A172 (cell line): ENCODE results near the gene MAEA. TPM values are rescaled to one million over a fixed set of nuclear protein-coding genes. Genes with fewer than 3 reads are reported as not detected.
"Not testable (repeated sequence)": the region's sequence is repeated elsewhere in the genome, so short reads cannot be mapped to it uniquely, and the experiment has no call there.

ENCODE experiments used
- DNase-seq: peaks from one replicate; pipeline ENCODE4 v3.0.0-alpha.2; 2015; ENCODE audit warnings: low spot score
- total RNA-seq: library from RNA; depleted of rRNA; stranded (reverse); fragments of >200 nt; shearing (Covaris generic); gene quantifications from 2 replicates; pipeline ENCODE4 v1.2.3, GENCODE V29; 2014

The MAEA gene
- total RNA-seq, 1 experiment from 2014 or later = 100 TPM

DNA sequence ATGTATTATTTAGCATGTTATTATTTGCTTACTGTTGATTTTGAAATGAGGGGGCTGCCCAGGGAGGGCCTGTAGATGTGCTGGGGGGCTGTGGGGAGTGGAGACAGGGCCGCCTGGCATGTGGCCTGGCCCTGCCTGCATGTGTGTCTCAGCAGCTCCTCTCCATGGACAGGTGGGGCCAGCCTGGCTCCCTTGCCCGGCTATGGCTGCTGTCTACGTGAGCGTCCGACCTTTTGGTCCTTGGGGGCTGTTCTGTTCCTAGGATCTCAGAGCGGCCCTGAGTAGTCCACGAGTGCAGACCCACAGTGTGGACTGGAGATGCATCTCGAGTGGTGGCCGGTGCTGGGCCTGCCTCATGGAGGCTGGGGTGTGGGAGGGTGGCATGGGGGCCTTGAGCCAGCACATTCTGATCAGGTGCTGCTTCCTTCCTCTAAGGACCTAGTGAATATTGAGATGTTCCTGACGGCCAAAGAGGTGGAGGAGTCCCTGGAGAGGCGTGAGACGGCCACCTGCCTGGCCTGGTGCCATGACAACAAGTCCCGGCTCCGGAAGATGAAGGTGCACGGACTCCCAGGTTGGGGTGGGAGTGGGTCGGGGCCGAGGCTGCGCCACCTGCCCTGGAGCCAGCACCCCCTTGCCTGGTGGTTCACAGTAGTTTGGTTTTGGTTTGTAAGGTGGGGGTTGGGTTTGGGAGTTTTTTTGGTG is 32.4 kb downstream of the MAEA start:
- no peak for DNase-seq

DNA sequence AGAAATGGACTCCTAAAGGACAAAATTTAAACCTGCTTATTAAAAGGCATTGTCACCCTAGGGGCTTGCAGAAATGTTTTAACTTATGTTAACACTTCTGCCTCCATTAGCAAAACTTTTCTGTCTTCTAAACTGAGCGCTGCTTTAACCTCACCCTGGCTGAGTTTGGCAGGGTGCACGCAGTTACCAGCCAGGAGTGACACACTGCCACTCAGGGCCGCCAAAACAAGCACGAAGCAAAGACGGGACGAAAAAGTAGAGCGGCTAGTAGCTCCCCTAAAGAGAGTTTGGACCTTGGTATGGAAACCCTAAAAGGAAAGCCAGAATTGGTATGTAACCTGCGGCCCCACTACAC is 33.6 kb downstream of the MAEA start:
- DNase-seq = no peak

DNA sequence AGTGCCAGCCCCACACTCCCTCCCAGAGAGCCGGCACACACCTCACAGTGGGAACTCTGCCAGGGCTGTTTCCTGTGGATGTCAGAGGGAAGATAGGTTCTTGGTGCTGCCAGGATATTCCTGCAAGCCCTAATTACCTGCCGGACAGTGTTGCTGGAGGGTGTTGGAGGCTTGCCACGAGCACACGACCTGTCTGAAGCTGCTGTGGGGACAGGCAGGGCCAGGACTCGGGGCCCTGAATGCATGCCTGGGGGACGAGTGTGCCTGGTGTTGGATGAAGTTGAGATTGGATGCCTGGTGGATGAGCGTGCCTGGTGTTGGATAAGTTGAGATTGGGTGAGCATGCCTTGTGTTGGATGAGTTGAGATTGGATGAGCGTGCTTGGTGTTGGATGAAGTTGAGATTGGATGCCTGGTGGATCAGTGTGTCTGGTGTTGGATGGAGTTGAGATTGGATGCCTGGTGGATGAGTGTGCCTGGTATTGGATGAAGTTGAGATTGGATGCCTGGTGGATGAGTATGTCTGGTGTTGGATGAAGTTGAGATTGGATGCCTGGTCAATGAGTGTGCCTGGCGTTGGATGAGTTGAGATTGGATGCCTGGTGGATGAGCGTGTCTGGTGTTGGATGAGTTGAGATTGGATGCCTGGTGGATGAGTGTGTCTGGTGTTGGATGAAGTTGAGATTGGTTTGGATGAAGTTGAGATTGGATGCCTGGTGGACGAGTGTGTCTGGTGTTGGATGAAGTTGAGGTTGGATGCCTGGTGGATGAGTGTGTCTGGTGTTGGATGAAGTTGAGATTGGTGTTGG is 34.1 kb downstream of the MAEA start:
- peak; percentile 87 for DNase-seq

DNA sequence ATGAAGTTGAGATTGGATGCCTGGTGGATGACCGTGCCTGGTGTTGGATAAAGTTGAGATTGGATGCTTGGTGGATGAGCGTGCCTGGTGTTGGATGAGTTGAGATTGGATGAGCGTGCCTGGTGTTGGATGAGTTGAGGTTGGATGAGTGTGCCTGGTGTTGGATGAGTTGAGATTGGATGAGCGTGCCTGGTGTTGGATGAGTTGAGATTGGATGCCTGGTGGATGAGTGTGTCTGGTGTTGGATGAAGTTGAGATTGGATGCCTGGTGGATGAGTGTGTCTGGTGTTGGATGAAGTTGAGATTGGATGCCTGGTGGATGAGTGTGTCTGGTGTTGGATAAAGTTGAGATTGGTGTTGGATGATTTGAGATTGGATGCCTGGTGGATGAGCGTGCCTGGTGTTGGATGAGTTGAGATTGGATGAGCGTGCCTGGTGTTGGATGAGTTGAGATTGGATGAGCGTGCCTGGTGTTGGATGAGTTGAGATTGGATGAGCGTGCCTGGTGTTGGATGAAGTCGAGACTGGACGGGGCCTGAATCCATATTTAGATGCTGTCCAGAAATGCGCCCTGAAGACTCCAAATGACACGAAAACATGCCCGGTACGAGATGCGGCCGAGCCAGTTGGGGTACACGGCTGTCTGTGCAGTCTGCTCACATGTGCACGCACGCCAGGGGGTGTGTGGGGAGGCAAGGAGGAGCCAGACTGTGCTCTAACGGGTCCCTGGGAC is 34.9 kb downstream of the MAEA start:
- DNase-seq = not testable (repeated sequence)

DNA sequence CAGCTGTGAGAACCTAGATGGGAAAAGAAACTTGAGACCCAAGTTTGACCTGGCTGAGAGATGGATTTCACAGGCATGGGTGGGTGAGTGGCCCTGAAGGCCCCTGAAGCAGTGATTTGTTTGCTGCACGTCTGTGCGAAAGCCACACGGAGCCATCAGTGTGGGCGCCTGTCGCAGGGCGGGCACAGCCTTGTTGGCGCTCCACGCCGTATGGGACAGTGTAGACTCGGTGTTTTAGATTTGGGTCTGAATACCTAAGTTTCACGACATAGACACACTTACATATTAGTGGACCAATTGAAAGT is 35.4 kb downstream of the MAEA start:
- no peak for DNase-seq

DNA sequence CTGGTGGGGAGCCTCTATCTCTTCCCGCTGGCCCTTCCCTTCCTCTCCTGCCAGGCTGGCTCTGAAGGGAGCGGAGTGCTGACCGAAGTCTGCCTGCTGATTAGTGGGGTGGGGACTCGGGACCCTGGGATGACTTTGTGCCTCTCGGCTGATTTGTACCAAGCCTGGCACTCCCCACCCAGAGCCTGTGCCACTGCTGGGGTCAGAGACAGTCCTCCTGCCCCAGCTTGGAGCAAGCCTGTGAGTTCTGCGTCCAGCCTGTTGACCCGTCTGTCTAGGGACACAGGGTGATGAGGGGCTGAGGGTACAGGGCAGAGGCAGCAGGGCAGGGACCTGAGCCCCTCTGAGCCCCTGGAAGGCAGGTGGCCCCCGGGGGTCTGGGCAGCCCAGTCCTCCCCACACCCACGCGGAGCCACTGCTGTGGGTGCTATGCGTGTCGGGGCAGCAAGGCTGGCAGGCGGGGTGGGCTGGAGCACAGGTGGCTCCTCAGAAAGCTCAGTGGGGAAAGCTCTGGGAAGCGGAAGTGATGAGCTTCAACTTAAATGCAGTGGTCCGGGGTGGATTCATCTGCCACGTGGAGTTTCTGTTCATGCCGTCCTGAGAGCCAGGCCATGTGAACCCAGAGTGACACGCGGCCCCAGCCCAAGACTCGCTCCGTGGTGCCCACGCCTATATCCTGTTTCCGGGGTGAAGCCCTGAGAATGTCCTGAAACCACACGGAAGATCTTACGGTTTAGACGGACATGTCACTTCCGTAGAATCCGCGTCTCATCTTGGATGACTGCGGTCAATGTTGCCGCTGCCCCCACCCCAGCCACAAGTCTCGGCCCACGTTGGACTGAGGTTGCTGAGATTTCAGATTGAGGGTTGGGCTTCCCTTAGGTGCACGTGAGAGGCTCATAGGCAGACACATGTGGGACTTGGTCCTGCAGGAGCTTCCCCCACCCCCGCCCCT is 36.3 kb downstream of the MAEA start:
- DNase-seq = no peak

DNA sequence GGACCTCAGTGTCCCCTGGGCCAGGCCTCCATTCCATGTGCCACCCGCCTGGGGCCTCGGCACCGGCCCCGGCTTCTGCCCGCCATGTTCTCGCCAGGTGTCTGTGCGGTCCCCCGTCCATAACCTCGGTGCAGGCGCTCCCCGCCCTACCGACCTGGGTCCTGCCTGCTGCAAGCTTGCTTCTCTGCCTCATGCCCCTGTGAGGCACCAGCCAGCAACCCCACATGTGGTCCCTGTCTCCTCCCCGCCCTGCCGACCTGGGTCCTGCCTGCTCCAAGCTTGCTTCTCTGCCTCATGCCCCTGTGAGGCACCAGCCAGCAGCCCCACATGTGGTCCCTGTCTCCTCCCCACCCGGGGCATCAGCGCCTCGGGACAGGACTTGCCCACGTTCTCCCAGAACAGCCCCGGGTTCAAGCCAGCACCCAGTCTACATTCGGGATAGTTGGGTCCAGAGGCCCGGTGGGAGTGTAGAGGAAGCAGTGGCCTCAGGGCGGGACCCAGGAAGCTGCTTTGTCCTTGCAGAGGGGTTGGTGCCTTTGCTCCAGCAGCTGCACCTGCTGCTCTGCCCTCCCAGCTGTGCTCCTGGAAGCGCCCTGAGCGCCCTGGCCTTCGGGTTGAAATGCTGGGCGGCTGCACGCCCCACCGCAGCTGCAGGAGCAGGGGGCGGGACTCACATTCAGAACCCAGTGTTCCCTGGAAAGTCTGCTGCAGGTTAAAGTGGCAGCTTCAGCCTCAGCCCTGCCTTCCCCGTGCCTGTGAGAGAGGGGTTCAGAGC is 37.2 kb downstream of the MAEA start:
- DNase-seq = no peak

DNA sequence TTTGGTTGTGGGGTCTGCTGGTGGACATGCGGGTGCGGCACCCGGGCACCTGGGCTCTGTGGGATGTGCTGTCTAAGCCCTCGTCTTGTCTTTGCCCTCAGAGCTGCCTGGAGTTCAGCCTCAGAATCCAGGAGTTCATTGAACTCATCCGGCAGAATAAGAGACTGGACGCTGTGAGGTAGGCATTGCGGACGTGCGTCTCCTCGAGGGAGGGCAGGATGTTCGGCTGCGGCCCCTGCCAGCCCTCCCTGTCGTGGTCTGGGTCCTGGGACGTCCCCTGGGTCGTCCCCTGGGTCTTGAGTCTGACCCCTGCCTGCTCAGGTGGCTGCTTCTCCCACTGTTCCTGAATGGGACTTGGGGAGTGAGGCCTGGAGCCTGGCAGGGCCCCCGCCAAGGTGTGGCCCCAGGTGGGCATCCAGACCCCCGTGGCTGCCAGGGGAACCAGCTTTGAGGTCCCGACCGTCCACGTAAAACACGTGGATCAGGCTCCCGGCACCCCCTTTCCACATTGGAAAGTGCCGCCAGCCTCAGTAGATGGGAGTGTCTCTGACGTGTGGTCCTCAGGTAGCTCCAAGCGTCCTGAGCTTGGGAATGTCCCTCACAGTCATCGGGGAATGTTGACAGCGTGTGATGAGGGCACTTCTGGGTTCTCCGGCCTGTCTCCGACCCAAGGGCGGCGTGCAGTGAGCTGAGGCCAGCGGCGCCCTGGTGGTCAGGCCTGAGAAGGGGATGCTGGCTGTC is 38.0 kb downstream of the MAEA start:
- DNase-seq = no peak

DNA sequence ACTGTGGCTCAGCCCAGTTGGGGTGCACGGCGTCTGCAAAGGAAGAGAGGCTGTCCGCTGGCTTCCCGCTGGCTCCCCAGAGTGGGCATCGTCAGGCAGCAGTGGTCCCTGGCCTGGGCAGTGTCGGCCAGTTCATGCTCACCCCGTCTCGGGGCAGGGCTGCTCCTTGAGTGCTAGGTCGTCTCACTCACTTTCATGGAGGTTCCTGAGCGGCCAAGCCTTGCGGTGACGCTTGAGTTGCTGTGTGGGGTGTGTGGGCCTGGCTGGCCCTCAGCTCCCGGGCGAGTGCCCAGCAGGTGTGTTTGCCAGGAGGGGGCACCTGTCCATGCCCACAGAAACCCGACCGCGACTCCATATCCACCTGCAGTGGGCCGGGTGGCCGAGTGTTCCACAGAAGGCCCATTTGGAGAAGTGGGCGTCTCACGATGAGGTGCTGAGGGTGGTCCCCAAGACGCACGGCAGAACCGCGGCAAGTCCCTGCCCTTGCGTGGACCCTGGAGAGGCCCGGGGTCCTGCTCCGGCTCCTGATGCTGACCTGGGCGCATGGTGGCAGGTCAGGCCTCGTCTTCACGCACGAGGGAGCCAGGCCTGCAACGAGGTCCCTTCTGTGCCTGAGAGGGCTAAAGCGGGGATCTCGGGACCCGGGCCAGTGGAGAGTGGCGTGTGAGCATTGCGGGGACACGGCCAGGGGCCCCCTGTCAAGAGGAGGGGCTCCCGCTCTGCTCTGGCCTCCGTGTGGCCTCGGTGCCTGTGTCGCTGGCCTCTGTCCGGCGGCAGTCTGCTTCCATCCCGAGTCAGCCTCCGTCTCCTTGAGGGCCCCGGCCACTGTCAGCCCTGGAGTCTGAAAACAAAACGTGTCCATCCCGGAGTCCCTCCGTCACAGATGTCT is 38.8 kb downstream of the MAEA start:
- DNase-seq = no peak

DNA sequence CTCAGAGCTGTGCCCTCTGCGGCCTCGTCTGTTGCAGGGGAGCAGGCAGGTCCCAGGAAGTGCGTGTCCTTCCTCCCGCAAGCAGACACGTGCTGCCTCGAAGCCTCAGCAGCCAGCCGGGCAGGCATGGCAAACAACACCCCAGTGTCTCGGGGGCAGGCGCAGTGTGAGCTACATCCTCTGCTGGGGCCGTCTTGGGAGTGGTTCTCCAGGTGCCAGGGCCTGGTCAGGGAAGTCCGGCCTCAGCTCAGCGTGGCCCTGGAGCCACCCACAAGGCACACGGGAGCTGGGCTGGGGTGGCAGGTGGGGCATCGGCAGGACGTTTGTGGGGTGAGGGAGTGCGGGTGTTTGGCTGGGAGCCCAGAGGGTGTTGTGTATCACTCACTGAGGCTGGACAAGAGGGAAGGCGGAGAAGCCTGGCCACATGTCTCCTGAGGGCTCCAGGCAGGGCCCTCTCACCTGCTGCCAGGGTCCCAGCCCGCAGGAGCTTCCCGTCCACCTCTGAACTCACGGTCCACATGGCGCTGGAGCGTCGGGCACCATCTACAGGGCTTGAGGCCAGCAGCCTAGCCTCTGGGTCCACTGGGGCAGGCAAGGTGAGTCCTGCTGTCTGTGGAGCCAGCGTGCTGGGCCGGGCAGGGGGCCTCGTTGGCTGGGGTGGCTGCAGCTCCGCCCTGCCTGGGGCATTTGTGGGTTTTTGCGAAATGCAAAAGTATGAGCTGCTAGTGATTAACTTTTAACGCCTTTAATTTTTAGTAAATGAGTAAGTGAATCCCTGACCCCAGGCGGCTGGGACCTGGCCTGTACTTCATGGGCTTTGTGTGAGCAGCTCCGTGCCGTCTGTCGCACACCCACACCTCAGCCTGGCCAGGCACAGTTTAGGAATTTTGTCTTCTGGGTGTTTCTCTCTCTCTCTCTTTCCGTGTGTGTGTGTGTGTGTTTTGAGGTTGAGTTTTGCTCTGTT is 40.0 kb downstream of the MAEA start:
- peak; percentile 69 for DNase-seq

DNA sequence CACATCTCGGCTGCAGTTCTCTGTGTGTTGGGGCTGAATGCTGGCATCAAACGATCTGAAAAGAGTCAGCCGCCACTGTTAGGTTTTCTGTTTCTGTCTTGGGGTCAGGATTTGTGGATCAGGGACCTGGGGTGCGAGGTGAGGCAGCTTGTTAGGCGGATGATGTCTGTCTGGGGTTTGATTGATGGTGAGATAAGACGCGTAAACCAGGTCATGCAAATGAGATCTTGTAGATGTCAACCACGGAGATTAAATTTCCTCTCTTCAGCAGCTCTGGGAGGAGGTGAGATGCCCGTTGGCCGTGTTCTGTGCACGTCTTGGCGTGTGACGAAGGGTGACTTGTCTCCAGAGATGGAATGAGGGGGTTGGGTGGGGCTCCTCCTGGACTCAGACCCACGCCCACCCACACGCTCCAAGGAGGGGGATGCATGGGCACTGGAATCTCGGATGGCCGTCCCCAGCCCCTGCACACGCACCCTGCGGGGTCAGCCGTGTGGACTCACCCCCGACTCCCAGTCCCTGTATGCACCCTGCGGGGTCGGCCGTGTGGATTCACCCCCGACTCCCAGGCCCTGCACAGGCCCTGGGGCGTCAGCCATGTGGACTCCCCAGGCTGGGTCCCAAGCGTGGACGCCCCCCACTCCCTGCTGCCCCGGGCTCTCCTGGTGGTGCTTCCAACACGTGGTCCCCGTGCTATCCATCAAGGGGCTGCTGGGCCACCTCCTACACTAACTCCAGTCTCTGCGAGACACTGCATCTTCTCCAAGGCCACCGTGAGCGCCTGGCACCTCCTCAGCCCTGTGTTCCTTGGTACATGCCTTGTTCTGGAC is 41.3 kb downstream of the MAEA start:
- no peak for DNase-seq

DNA sequence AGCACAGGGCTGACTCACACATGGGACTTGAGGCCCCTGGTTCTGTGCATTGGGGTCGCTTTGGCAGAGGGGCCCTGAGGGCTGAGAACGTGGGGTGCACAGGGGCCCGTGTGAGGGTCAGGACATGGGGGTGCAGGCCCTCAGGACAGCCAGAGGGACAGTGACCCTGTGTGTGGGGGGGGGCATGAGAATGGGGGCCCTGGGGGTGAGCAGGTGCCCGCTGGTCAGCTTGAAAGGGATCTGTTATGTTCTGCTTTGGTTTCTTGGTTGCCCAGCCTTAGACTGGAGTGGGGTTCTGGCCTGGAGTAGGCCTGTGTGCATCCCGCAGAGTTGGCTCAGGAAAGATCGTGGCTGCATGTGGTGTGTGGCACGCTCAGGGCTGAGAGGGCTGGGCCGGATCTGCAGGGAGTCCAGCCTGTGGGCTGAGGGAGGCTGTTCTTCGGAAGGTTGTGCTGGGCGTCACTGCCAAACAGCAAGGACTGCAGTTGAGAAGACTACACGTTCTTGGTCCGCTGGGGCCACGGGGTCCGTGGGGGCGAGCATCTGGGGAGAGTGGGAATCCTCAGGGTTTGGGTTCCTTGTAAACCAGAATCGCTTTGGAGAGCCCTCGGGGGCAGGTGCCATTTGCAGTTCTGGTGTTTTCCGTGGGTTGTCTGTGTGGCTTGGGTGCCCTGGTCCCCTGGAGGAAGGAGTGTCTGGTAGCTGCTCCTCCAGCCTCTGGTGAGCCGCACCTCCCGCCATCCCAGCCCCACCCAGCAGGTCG is 42.1 kb downstream of the MAEA start:
- no peak for DNase-seq

DNA sequence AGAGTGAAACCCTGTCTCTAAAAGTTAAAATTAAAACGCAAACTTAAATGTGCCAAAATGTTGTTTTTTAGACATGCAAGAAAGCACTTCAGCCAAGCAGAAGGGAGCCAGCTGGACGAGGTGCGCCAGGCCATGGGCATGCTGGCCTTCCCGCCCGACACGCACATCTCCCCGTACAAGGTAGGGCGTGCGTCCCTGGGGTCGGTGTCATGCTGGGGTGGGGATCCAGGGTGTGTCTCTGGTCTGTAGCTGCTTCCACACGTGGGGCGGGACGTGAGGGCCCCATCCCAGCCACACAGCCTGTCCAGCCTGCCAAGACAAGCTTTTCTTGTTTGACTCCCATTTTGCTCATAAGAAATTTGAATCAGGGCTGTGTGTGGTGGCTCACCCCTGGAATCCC is 43.0 kb downstream of the MAEA start:
- no peak for DNase-seq

DNA sequence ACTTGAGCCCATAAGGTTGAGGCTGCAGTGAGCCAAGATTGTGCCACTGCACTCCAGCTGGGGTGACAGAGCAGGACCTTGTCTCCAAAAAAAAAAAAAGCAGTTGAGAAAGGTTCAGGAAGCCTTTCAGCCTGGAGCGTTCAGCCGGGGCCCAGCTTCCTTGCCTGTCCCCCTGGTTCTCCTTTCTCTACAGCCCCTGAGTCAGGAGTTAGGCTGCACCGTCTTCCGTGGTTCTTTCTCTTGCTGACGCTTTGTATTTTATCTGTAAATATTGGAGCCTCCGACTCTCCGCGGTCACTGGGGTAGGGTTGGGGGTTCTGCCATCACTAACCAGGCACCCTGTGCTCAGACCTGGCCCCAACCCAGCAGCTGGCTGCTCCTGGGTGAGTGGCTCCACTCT is 43.6 kb downstream of the MAEA start:
- DNase-seq = no peak

DNA sequence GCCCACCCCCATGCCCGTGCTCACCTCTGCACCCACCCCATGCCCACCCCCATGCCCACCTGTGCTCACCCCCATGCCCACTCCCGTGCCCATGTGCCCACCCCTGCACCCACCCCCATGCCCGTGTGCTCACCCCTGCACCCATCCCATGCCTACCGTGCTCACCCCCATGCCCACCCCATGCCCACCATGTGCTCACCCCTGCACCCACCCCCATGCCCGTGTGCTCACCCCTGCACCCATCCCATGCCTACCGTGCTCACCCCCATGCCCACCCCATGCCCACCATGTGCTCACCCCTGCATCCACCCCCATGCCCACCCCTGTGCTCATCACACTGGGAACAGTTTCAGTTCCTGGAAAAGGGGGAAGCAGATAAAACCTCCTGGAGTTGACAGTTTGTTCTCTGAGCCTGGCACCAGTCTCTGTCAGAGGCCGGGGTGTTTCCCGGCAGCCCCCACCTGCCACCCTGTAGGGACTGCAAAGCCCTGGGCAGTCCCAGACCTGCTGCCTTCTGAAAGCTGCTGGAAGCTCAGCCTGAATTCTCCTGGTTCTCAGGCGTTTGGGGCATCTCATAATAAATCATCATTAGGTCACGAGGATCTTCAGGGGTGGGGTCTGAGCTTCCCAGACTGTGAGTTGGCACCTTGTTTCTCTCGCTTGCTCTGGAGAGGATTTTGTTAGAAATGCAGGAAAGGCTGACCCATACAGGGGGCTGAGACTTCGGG is 44.3 kb downstream of the MAEA start:
- DNase-seq = peak; percentile 83

DNA sequence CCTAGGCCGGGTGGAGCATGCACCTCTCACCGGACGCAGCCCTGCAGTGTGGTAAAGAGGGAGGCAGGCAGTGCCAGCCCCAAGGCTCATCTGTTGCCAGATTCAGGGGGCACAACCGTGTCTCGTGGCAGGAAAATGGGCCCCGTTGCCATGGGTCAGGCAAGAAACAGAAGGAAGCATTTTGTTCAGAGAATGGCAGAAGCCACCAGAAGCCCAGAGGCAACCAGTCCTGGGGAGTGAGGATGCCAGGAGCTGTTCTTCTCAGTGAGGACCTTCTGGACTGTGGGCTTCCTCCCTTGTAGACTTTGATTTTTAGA is 44.8 kb downstream of the MAEA start:
- no peak for DNase-seq
